HG03066 (cell line): ENCODE data around the gene COL9A3.

Source experiments
- ATAC-seq: cut with Tn5 transposase; IDR thresholded peaks from one replicate; pipeline ENCODE4 v1.9.1; 2021; ENCODE audit warnings: low read depth; ENCODE audit not compliant: unreplicated experiment

The COL9A3 gene

DNA sequence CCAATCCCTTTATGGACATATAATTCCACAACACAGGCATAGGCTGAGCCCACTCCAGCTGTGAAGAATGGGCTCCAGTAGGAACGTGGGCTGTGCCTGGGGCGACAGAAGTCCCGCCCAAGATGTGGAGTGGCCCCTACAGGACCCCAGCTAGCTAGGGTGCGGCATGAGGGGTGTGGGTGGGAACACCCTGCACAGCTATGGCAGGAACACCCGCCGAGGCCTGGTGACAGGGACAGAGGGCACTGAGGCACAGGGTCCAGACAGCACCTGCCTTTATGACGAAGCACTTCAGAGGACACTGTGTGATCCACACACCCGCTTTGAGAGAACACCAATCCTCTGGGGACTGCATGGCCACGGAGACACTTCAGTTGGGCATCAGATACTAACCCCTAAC is 73.0 kb downstream of the COL9A3 start:
- no peak for ATAC-seq

DNA sequence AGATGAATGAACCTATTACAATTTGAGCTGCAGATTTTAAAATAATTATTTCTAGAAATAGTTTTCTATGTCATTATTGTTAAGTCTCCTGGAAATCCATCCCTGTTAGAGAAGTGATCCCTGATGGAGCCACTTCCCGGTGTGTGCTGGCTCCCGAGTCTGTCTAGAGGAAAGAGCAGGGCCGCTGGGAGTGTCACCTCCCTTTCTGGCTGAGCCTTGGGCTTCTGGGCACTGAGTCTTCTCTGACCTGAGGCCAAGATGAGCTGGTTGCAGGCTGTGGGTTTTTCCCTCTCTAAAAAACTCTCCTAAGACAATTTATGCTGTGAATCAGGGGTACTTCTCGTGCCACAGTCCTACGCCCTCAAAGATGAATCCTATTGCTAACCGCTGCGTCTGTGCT is 73.6 kb downstream of the COL9A3 start:
- ATAC-seq = no peak
